B cell (primary cell): ENCODE results near the gene STRN.
"Not testable (repeated sequence)": the region's sequence is repeated elsewhere in the genome, so short reads cannot be mapped to it uniquely, and the experiment has no call there.

Experiments
- CTCF ChIP-seq: fragments of 200-600 bp; IDR thresholded peaks from one replicate; pipeline ENCODE4 v1.8.0; 2022; ENCODE audit warnings: antibody characterized with exemption, mild to moderate bottlenecking
- EZH2 ChIP-seq: IDR thresholded peaks from 2 replicates; pipeline ENCODE4 v1.6.1; 2012; ENCODE audit warnings: borderline replicate concordance, low read depth, mild to moderate bottlenecking, moderate library complexity, low read length; ENCODE audit not compliant: insufficient read depth, poor library complexity, severe bottlenecking

GRCh38 chr2:36931688-36932087 is 34.6 kb downstream of the STRN start:
- TF ChIP-seq CTCF, EZH2: not testable (repeated sequence)
